H9 (cell line): ENCODE measurements around the gene FRMD4B. TPM values are rescaled to one million over a fixed set of nuclear protein-coding genes. Genes with fewer than 3 reads are reported as not detected.

Experiments used
- DNase-seq: peaks from one replicate; pipeline ENCODE4 v3.0.0-alpha.2; 2017
- H2AFZ ChIP-seq: one replicate; pipeline ENCODE4 v1.6.1; 2013; ENCODE audit warnings: mild to moderate bottlenecking, low read length, control low read depth, moderate library complexity
- H2AK5ac ChIP-seq: 2 replicates; pipeline ENCODE4 v1.6.1; 2013; ENCODE audit warnings: low read length, control low read depth, mixed read lengths; ENCODE audit not compliant: insufficient read length
- H2BK120ac ChIP-seq: one replicate; pipeline ENCODE4 v1.6.1; 2013; ENCODE audit warnings: low read depth, mild to moderate bottlenecking, low read length, control low read depth, inconsistent platforms; ENCODE audit not compliant: poor library complexity, severe bottlenecking
- H2BK12ac ChIP-seq: 2 replicates; pipeline ENCODE4 v1.6.1; 2013; ENCODE audit warnings: low read length, control low read depth, mixed read lengths, low read depth; ENCODE audit not compliant: insufficient read length
- H2BK15ac ChIP-seq: 2 replicates; pipeline ENCODE4 v1.6.1; 2013; ENCODE audit warnings: low read depth, low read length, control low read depth
- H2BK20ac ChIP-seq: one replicate; pipeline ENCODE4 v1.6.1; 2013; ENCODE audit warnings: low read depth, mild to moderate bottlenecking, low read length, control low read depth, inconsistent platforms; ENCODE audit not compliant: poor library complexity, severe bottlenecking
- H2BK5ac ChIP-seq: 2 replicates; pipeline ENCODE4 v1.6.1; 2013; ENCODE audit warnings: low read length, control low read depth, mixed read lengths; ENCODE audit not compliant: insufficient read length
- H3K14ac ChIP-seq: 2 replicates; pipeline ENCODE4 v1.6.1; 2013; ENCODE audit warnings: low read length, control low read depth; ENCODE audit not compliant: insufficient read depth
- H3K18ac ChIP-seq: 2 replicates; pipeline ENCODE4 v1.6.1; 2013; ENCODE audit warnings: low read depth, mild to moderate bottlenecking, mixed read lengths, low read length, control low read depth; ENCODE audit not compliant: insufficient read length
- H3K23ac ChIP-seq: 2 replicates; pipeline ENCODE4 v1.6.1; 2013; ENCODE audit warnings: low read length, control low read depth, mixed read lengths, low read depth; ENCODE audit not compliant: insufficient read length
- H3K23me2 ChIP-seq: 2 replicates; pipeline ENCODE4 v1.6.1; 2013; ENCODE audit warnings: low read depth, mild to moderate bottlenecking, mixed read lengths, low read length, control low read depth; ENCODE audit not compliant: insufficient read length, poor library complexity, severe bottlenecking
- H3K27ac ChIP-seq: 2 replicates; pipeline ENCODE4 v1.5.1; 2013; ENCODE audit warnings: low read length, control low read depth, mixed read lengths, low read depth; ENCODE audit not compliant: insufficient read length
- H3K27me3 ChIP-seq: 2 replicates; pipeline ENCODE4 v1.6.1; 2013; ENCODE audit warnings: low read length, control low read depth, inconsistent platforms; ENCODE audit not compliant: insufficient read depth
- H3K4ac ChIP-seq: 2 replicates; pipeline ENCODE4 v1.6.1; 2013; ENCODE audit warnings: low read depth, mild to moderate bottlenecking, control low read depth, inconsistent platforms, low read length, moderate library complexity
- H3K4me1 ChIP-seq: 2 replicates; pipeline ENCODE4 v1.6.1; 2013; ENCODE audit warnings: low read length, control low read depth, inconsistent platforms; ENCODE audit not compliant: insufficient read depth
- H3K4me2 ChIP-seq: 2 replicates; pipeline ENCODE4 v1.6.1; 2013; ENCODE audit warnings: low read length, control low read depth, mixed read lengths; ENCODE audit not compliant: insufficient read length, insufficient read depth
- H3K56ac ChIP-seq: 2 replicates; pipeline ENCODE4 v1.6.1; 2013; ENCODE audit warnings: low read depth, mild to moderate bottlenecking, mixed read lengths, low read length, control low read depth; ENCODE audit not compliant: insufficient read length
- H3K79me1 ChIP-seq: 2 replicates; pipeline ENCODE4 v1.6.1; 2013; ENCODE audit warnings: low read depth, mild to moderate bottlenecking, moderate library complexity, low read length, control low read depth, inconsistent platforms; ENCODE audit not compliant: insufficient read depth, poor library complexity, severe bottlenecking
- H3K79me2 ChIP-seq: 2 replicates; pipeline ENCODE4 v1.6.1; 2013; ENCODE audit warnings: low read length, control low read depth, inconsistent platforms; ENCODE audit not compliant: insufficient read depth
- H3K9ac ChIP-seq: 2 replicates; pipeline ENCODE4 v1.6.1; 2013; ENCODE audit warnings: low read length, control low read depth, mixed read lengths; ENCODE audit not compliant: insufficient read length; ENCODE audit errors: extremely low read depth
- H3K9me3 ChIP-seq: one replicate; pipeline ENCODE4 v1.6.1; 2013; ENCODE audit warnings: low read depth, low read length, inconsistent platforms; ENCODE audit not compliant: control insufficient read depth
- H3T11ph ChIP-seq: one replicate; pipeline ENCODE4 v1.6.1; 2013; ENCODE audit warnings: mild to moderate bottlenecking, low read length, control low read depth, inconsistent platforms
- H4K20me1 ChIP-seq: one replicate; pipeline ENCODE4 v1.6.1; 2013; ENCODE audit not compliant: control insufficient read depth, insufficient read length, insufficient read depth
- H4K5ac ChIP-seq: 2 replicates; pipeline ENCODE4 v1.6.1; 2013; ENCODE audit warnings: low read depth, mild to moderate bottlenecking, mixed read lengths, low read length, control low read depth; ENCODE audit not compliant: insufficient read length
- H4K8ac ChIP-seq: replicated peaks from 2 replicates; pipeline ENCODE4 v1.6.1; 2013; ENCODE audit warnings: low read length, control low read depth, mixed read lengths, low read depth; ENCODE audit not compliant: insufficient read length
- H4K91ac ChIP-seq: 2 replicates; pipeline ENCODE4 v1.6.1; 2013; ENCODE audit warnings: low read depth, mild to moderate bottlenecking, moderate library complexity, mixed read lengths, low read length, control low read depth; ENCODE audit not compliant: insufficient read length
- H3K27ac Mint-ChIP-seq, 3 experiments: 2 replicates in 2 of 3; 3 replicates in 1 of 3; pipeline ENCODE4 v1.8.0; 2020 to 2021; ENCODE audit warnings: mixed read lengths in 3 of 3, mild to moderate bottlenecking in 1 of 3, moderate library complexity in 1 of 3
- H3K27me3 Mint-ChIP-seq: 2 replicates; pipeline ENCODE4 v1.8.0; 2021; ENCODE audit warnings: low read depth, mild to moderate bottlenecking, moderate library complexity, mixed read lengths
- H3K36me3 Mint-ChIP-seq, 3 experiments: 2 replicates in 2 of 3; 3 replicates in 1 of 3; pipeline ENCODE4 v1.8.0; 2020 to 2021; ENCODE audit warnings: low read depth in 3 of 3, mixed read lengths in 3 of 3; ENCODE audit not compliant: insufficient read depth in 1 of 3
- H3K4me1 Mint-ChIP-seq, 2 experiments: 2 replicates each; pipeline ENCODE4 v1.8.0; 2020; ENCODE audit warnings: mixed read lengths in 2 of 2
- H3K4me3 Mint-ChIP-seq, 2 experiments: 2 replicates in 1 of 2; 3 replicates in 1 of 2; pipeline ENCODE4 v1.8.0; 2020 to 2021; ENCODE audit warnings: mild to moderate bottlenecking in 2 of 2, mixed read lengths in 2 of 2, moderate library complexity in 1 of 2
- H3K9me3 Mint-ChIP-seq, 2 experiments: 2 replicates in 1 of 2; 3 replicates in 1 of 2; pipeline ENCODE4 v1.8.0; 2020; ENCODE audit warnings: mild to moderate bottlenecking in 2 of 2, mixed read lengths in 2 of 2, moderate library complexity in 1 of 2
- WGBS: extraction: QIAGEN DNeasy Blood & Tissue Kit; methylation state at CpG from one replicate; pipeline ENCODE4 v1.1.7; 2013; ENCODE audit warnings: missing lambda C conversion rate, low lambda C conversion rate, mixed read lengths; ENCODE audit not compliant: insufficient read length; ENCODE audit errors: extremely low coverage; 5-methylcytosine and 5-hydroxymethylcytosine counted together
- total RNA-seq: library from RNA; stranded (reverse); gene quantifications from 2 replicates; pipeline ENCODE4 v1.2.1, GENCODE V29; 2021
- TF ChIP-seq, protein P1 (sequence below): fragments of 200-600 bp; sonication (generic); conservative IDR thresholded peaks from 3 replicates; pipeline ENCODE4 v1.8.0; 2021; ENCODE audit warnings: antibody characterized with exemption, mild to moderate bottlenecking

The FRMD4B gene
- total RNA-seq, 1 experiment from 2014 or later, result 3.4 TPM

GRCh38 chr3:69244039-69244438 is 141.8 kb downstream of the FRMD4B start:
- no peak overlapping the region for H3K18ac ChIP-seq
- H2AK5ac ChIP-seq, result no peak overlapping the region
- no peak overlapping the region for H3K56ac ChIP-seq
- no peak overlapping the region for H3K23ac ChIP-seq
- no peaks in the 10 kb centered on the region for H3K23me2 ChIP-seq
- no peak overlapping the region for H3K14ac ChIP-seq
- peaks cover 10% of the 10 kb centered on the region; the same call in 1 of the 2 replicates for H3K27me3 ChIP-seq
- peaks cover 41 to 43% of the 10 kb centered on the region in 2 experiments for H3K4me1 Mint-ChIP-seq
- H3T11ph ChIP-seq, result no peak overlapping the region
- H3K4ac ChIP-seq, result no peak overlapping the region
- no peaks in the 10 kb centered on the region for H3K36me3 Mint-ChIP-seq
- no peak overlapping the region for H3K4me3 Mint-ChIP-seq
- no peak overlapping the region for H2BK5ac ChIP-seq
- H3K79me2 ChIP-seq, result no peaks in the 10 kb centered on the region
- WGBS, result no CpG with 5 or more reads among the region's 2 CpGs
- no peak overlapping the region for H4K91ac ChIP-seq
- H3K4me2 ChIP-seq, result no peak overlapping the region
- H3K4me1 ChIP-seq, result peaks cover 12% of the 10 kb centered on the region
- no peaks in the 10 kb centered on the region for H3K9me3 Mint-ChIP-seq
- no peak overlapping the region for H4K8ac ChIP-seq
- H3K9ac ChIP-seq, result no peak overlapping the region
- no peaks in the 10 kb centered on the region for H3K79me1 ChIP-seq
- DNase-seq, result no peak
- no peak overlapping the region for H4K5ac ChIP-seq
- no peaks in the 10 kb centered on the region for H4K20me1 ChIP-seq
- H2BK15ac ChIP-seq, result no peak overlapping the region
- no peak overlapping the region for H2BK12ac ChIP-seq
- peaks cover 46% of the 10 kb centered on the region for H3K27me3 Mint-ChIP-seq
- no peak overlapping the region for H2BK120ac ChIP-seq
- H3K27ac Mint-ChIP-seq, result no peak overlapping the region
- H2BK20ac ChIP-seq, result no peak overlapping the region
- no peak overlapping the region for H3K27ac ChIP-seq
- H3K9me3 ChIP-seq, result no peaks in the 10 kb centered on the region
- H2AFZ ChIP-seq, result no peak overlapping the region
- TF ChIP-seq, protein P1, sequence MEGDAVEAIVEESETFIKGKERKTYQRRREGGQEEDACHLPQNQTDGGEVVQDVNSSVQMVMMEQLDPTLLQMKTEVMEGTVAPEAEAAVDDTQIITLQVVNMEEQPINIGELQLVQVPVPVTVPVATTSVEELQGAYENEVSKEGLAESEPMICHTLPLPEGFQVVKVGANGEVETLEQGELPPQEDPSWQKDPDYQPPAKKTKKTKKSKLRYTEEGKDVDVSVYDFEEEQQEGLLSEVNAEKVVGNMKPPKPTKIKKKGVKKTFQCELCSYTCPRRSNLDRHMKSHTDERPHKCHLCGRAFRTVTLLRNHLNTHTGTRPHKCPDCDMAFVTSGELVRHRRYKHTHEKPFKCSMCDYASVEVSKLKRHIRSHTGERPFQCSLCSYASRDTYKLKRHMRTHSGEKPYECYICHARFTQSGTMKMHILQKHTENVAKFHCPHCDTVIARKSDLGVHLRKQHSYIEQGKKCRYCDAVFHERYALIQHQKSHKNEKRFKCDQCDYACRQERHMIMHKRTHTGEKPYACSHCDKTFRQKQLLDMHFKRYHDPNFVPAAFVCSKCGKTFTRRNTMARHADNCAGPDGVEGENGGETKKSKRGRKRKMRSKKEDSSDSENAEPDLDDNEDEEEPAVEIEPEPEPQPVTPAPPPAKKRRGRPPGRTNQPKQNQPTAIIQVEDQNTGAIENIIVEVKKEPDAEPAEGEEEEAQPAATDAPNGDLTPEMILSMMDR, result no peak
